OCI-LY7 (cell line): ENCODE results near the gene DAPK1. TPM values are rescaled to one million over a fixed set of nuclear protein-coding genes. Genes with fewer than 3 reads are reported as not detected.
A peak's percentile ranks its signal among the peaks of the same experiment; 100 is the strongest.

Experiments
- BruUV-seq: library from RNA; stranded (reverse); fragments of 400-500 nt; replicated peaks from 2 replicates; lab custom pipeline; 2021; lab: Mats Ljungman, UMichigan
- CTCF ChIA-PET: fragments of 300-600 bp; sonication (Branson Sonifier 250); formaldehyde crosslinking; loops from one replicate; lab custom pipeline; 2022; ENCODE audit warnings: antibody characterized with exemption; ENCODE audit not compliant: unreplicated experiment; lab: Charles Lee
- POLR2A ChIA-PET: fragments of 300-600 bp; sonication (Branson Sonifier 250); formaldehyde crosslinking; loops from one replicate; lab custom pipeline; 2022; ENCODE audit warnings: antibody characterized with exemption; lab: Charles Lee
- DNase-seq: peaks from one replicate; pipeline ENCODE4 v3.0.0-alpha.2; 2015; ENCODE audit warnings: low spot score
- H2AFZ ChIP-seq: fragments of 200-600 bp; sonication (generic), shearing (Covaris generic); 2 replicates; pipeline ENCODE4 v1.6.1; 2014; ENCODE audit warnings: mild to moderate bottlenecking, antibody characterized with exemption, low read length, moderate library complexity
- H3K27ac ChIP-seq: fragments of 200-600 bp; sonication (generic); 2 replicates; pipeline ENCODE4 v1.5.1; 2014; ENCODE audit warnings: mixed run types, low read depth, mild to moderate bottlenecking, moderate library complexity, low read length, inconsistent platforms; ENCODE audit not compliant: poor library complexity, severe bottlenecking
- H3K36me3 ChIP-seq: fragments of 200-600 bp; sonication (generic); 2 replicates; pipeline ENCODE4 v1.6.1; 2014; ENCODE audit warnings: mild to moderate bottlenecking, antibody characterized with exemption, low read length, moderate library complexity, mixed read lengths; ENCODE audit not compliant: insufficient read depth
- H3K4me1 ChIP-seq: fragments of 200-600 bp; sonication (generic); 2 replicates; pipeline ENCODE4 v1.5.1; 2014; ENCODE audit warnings: mild to moderate bottlenecking, low read length; ENCODE audit not compliant: insufficient read depth, poor library complexity, severe bottlenecking
- H3K4me2 ChIP-seq: fragments of 200-600 bp; sonication (generic); 2 replicates; pipeline ENCODE4 v1.6.1; 2014; ENCODE audit warnings: mild to moderate bottlenecking, low read length
- H3K4me3 ChIP-seq: fragments of 200-600 bp; sonication (generic); 2 replicates; pipeline ENCODE4 v1.5.1; 2014; ENCODE audit warnings: mild to moderate bottlenecking, low read depth, low read length; ENCODE audit not compliant: poor library complexity, severe bottlenecking
- H3K79me2 ChIP-seq: fragments of 200-600 bp; sonication (generic); 2 replicates; pipeline ENCODE4 v1.6.1; 2016; ENCODE audit warnings: low read depth, mild to moderate bottlenecking, low read length, moderate library complexity, mixed read lengths; ENCODE audit not compliant: insufficient read depth
- H3K9me2 ChIP-seq: fragments of 200-600 bp; sonication (generic); 2 replicates; pipeline ENCODE4 v1.6.1; 2016; ENCODE audit warnings: mild to moderate bottlenecking, low read length, mixed read lengths; ENCODE audit not compliant: insufficient read depth
- H3K9me3 ChIP-seq: fragments of 200-600 bp; sonication (generic); 2 replicates; pipeline ENCODE4 v1.6.1; 2014; ENCODE audit warnings: mild to moderate bottlenecking, mixed run types, low read length, mixed read lengths
- H4K20me1 ChIP-seq: fragments of 200-600 bp; sonication (generic); 2 replicates; pipeline ENCODE4 v1.6.1; 2014; ENCODE audit warnings: mild to moderate bottlenecking, antibody characterized with exemption, low read length, moderate library complexity, mixed read lengths; ENCODE audit not compliant: insufficient read depth
- EZH2phosphoT487 ChIP-seq: fragments of 200-600 bp; sonication (generic); IDR thresholded peaks from 2 replicates; pipeline ENCODE4 v1.6.1; 2018; ENCODE audit warnings: low read depth, borderline replicate concordance, mild to moderate bottlenecking, mixed run types, antibody characterized with exemption, low read length, moderate library complexity, mixed read lengths
- intact Hi-C: fragments of 100-400 bp; cut with micrococcal nuclease; formaldehyde crosslinking; loops from one replicate; pipeline ENCODE4 v1.10.0; 2022; ENCODE audit not compliant: unreplicated experiment
- total RNA-seq, 2 experiments: library from RNA; depleted of rRNA in 1 of 2; stranded (reverse); fragments of >200 nt in 1 of 2; shearing (Covaris generic) in 1 of 2; gene quantifications; 2 replicates each; pipeline ENCODE4 v1.2.3, GENCODE V29; 2014 to 2022
- TF ChIP-seq, protein P1 (sequence below): fragments of 200-600 bp; sonication (generic); conservative IDR thresholded peaks from 2 replicates; pipeline ENCODE4 v1.5.1; 2014; ENCODE audit warnings: mild to moderate bottlenecking, antibody characterized with exemption, low read length, moderate library complexity, mixed read lengths

Gene DAPK1
- total RNA-seq, 2 experiments from 2014 or later = 0.25 to 3.5 TPM

GRCh38 chr9:87537625-87538024, 40.0 kb downstream of the DAPK1 start:
- Histone ChIP-seq H3K4me2 (no peak overlapping the region), H3K4me3 (no peak overlapping the region), H3K9me3 (no peaks in the 10 kb centered on the region), H2AFZ (no peak overlapping the region), H3K36me3 (no peaks in the 10 kb centered on the region), H3K9me2 (no peaks in the 10 kb centered on the region), H4K20me1 (no peaks in the 10 kb centered on the region), H3K79me2 (no peaks in the 10 kb centered on the region), H3K4me1 (peaks cover 32% of the 10 kb centered on the region), H3K27ac (no peak overlapping the region)
- TF ChIP-seq, protein P1, sequence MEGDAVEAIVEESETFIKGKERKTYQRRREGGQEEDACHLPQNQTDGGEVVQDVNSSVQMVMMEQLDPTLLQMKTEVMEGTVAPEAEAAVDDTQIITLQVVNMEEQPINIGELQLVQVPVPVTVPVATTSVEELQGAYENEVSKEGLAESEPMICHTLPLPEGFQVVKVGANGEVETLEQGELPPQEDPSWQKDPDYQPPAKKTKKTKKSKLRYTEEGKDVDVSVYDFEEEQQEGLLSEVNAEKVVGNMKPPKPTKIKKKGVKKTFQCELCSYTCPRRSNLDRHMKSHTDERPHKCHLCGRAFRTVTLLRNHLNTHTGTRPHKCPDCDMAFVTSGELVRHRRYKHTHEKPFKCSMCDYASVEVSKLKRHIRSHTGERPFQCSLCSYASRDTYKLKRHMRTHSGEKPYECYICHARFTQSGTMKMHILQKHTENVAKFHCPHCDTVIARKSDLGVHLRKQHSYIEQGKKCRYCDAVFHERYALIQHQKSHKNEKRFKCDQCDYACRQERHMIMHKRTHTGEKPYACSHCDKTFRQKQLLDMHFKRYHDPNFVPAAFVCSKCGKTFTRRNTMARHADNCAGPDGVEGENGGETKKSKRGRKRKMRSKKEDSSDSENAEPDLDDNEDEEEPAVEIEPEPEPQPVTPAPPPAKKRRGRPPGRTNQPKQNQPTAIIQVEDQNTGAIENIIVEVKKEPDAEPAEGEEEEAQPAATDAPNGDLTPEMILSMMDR = no peak
- DNase-seq = no peak
- ChIA-PET CTCF (no interaction called here), POLR2A (interaction anchor here (0.9 to 1.7 kb wide), 4 partner anchors 9 to 18 kb away, joined by 3 to 6 read pairs (median 4); no protein-coding TSS in a partner anchor)
- no TSS peak for BruUV-seq
- intact Hi-C loops = no loop called here

- Histone ChIP-seq H3K79me2 (no peaks in the 10 kb centered on the region), H3K4me2 (no peak overlapping the region), H3K27ac (no peak overlapping the region), H3K9me2 (no peaks in the 10 kb centered on the region), H3K4me1 (peaks cover 21% of the 10 kb centered on the region), H4K20me1 (no peaks in the 10 kb centered on the region), H3K9me3 (no peaks in the 10 kb centered on the region), H3K36me3 (no peaks in the 10 kb centered on the region), H2AFZ (no peak overlapping the region), H3K4me3 (no peak overlapping the region)
- POLR2A ChIA-PET = no interaction called here
- CTCF ChIA-PET = no interaction called here
- TF ChIP-seq EZH2phosphoT487 = no peak
- TF ChIP-seq, protein P1 = no peak
- no TSS peak for BruUV-seq
- no peak for DNase-seq
- intact Hi-C loops = no loop called here
Observed at GRCh38 chr9:87540444-87541105, 42.9 kb downstream of the DAPK1 start.

DNA sequence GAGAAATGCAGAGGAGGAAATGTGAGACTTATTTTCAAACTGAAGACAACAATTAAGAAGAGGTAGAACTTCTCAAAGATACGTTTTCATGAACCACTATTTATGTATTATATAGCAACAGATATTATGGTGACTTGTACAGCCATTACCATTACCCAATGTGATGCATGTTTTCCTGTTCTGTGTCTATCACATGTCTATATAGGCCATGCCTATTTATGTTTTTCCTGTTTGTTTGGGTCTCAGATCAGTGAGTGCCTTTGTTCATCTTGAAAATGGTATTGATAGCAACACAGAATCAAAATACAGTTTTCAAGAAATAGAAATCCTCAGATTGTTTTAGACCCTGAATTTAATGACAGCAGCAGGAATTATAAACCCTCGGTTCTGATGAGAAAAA, 44.0 kb downstream of the DAPK1 start:
- no peak for DNase-seq

More for the DNA sequence above, 44.0 kb downstream of the DAPK1 start:
- ChIA-PET POLR2A (interaction anchor here (0.6 to 1.0 kb wide), 3 partner anchors 11 to 14 kb away, joined by 3 read pairs; no protein-coding TSS in a partner anchor), CTCF (no interaction called here)
- no peaks in the 10 kb centered on the region for H4K20me1 ChIP-seq
- H3K4me2 ChIP-seq = 0 out of 2 replicates have a peak overlapping the region, but pooled peaks have one; percentile 18
- H3K9me2 ChIP-seq = no peaks in the 10 kb centered on the region
- peaks cover 12% of the 10 kb centered on the region for H3K4me1 ChIP-seq
- TF ChIP-seq, protein P1 = no peak
- TF ChIP-seq EZH2phosphoT487 = no peak
- no peak overlapping the region for H3K4me3 ChIP-seq
- peak overlapping the region; percentile 51; the same call in 1 of the 2 replicates for H2AFZ ChIP-seq
- BruUV-seq = no TSS peak
- H3K9me3 ChIP-seq = no peaks in the 10 kb centered on the region
- H3K79me2 ChIP-seq = no peaks in the 10 kb centered on the region
- H3K36me3 ChIP-seq = no peaks in the 10 kb centered on the region
- no peak overlapping the region for H3K27ac ChIP-seq
- intact Hi-C loops = no loop called here
